Heart left ventricle (tissue), 13 donors: Measurements from ENCODE around the gene AFAP1.

Experiments used
- CTCF ChIP-seq, 12 donors: fragments of 200-600 bp; sonication (generic) in 4 of 12; IDR thresholded peaks; one replicate each; pipeline versions ENCODE4 v1.5.0 to v1.8.0; 2018 to 2022; ENCODE audit warnings: antibody characterized with exemption in 12 of 12, mild to moderate bottlenecking in 5 of 12
- POLR2A ChIP-seq, 2 donors: fragments of 450-650 bp; IDR thresholded peaks; one replicate each; pipeline ENCODE4 v1.6.1; 2017; ENCODE audit warnings: antibody characterized with exemption in 2 of 2, mild to moderate bottlenecking in 2 of 2, moderate library complexity in 2 of 2
- donor health status: ischemic (EF 13 %, LVEDD 7.1; RV severe dilation, severe dysfunction).
- donor health status: DM: no; HTN: yes; CAD: no.
- donor health status: DM: no; HTN: no; CAD: no.
- donor health status: ischemic (EF 25% LVEDD 6.9; RV normal size, moderate dysfunction).
- donor health status: ischemic (EF 25% LVEDD 5.7; RV mildly dilated, moderate dysfunction).
- donor health status: ischemic (EF 35%, LVEDD 5.7; RV mildly dilated, moderate dysfunction).
- donor health status: nonischemic (EF 11% LVEDD 7.7; RV severe dilation, severe dysfunction).
- donor health status: DM: yes; HTN: yes; CAD: no.
- donor health status: PGD.
- donor health status: ischemic (EF 29% LVEDD 5.4; RV normal size, mild dysfunction).
- donor health status: nonischemic (EF 23%, LVEDD 6.1; RV moderate dilation, normal function).

GRCh38 chr4:7758476-7758875 lies 181.2 kb downstream of the AFAP1 start:
- no peak for TF ChIP-seq POLR2A (IDR thresholded peaks at IDR 0.05)
- TF ChIP-seq CTCF (IDR thresholded peaks at IDR 0.05), result no peak
